Lower leg skin (tissue), 3 donors: ENCODE data around the gene SRSF1.

ENCODE experiments used
- POLR2A ChIP-seq, 2 donors: fragments of 450-650 bp; IDR thresholded peaks; one replicate each; pipeline ENCODE4 v1.6.1; 2016 to 2017; ENCODE audit warnings: antibody characterized with exemption in 2 of 2, mild to moderate bottlenecking in 1 of 2, moderate library complexity in 1 of 2
- TF ChIP-seq, protein P1 (sequence below), 3 donors: fragments of 450-650 bp; IDR thresholded peaks; one replicate each; pipeline ENCODE4 v1.5.1; 2016; ENCODE audit warnings: antibody characterized with exemption in 3 of 3, mild to moderate bottlenecking in 3 of 3, moderate library complexity in 2 of 3

DNA sequence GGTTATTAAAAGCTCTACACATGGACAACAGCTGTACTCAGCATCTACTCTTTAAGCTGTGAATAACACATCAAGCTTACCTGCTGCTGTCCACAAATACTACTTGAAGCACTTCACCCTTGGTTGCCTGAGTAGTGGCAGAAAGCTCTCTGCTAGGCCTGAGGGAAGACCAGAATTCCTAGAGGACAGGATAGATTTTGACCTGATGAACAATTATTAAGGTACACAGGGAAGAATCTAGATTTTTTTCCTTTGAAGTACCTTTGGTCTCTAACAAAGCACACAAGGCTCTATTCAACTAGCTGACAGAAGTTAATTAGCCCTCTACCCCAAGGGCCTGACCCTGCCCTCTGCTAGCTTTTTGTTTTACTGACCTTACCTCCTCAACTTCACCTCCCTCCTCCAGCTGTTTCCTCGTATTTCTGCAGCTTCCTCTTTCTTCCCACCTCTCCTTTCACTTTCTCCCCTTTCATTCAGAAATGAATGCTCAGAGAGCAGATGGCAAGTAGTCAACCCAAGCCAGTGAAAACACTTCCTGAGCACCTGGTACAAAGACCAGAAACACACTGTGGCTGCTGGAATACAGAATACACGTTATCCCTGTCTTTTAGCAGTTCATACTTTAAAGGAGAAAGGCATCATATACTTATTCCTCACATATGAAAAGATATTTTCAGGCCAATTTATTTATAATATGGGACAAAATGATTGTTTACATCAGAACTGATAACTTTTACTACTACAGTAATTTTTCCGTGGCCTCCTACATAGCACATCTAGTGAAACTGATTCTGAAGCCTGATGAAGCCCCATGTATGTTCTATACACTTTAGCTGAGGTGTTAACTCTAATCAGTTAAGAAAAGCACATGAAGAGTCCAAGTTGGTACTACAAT is 13.3 kb downstream of the SRSF1 start:
- no peak for TF ChIP-seq POLR2A (IDR thresholded peaks at IDR 0.05)
- TF ChIP-seq, protein P1, sequence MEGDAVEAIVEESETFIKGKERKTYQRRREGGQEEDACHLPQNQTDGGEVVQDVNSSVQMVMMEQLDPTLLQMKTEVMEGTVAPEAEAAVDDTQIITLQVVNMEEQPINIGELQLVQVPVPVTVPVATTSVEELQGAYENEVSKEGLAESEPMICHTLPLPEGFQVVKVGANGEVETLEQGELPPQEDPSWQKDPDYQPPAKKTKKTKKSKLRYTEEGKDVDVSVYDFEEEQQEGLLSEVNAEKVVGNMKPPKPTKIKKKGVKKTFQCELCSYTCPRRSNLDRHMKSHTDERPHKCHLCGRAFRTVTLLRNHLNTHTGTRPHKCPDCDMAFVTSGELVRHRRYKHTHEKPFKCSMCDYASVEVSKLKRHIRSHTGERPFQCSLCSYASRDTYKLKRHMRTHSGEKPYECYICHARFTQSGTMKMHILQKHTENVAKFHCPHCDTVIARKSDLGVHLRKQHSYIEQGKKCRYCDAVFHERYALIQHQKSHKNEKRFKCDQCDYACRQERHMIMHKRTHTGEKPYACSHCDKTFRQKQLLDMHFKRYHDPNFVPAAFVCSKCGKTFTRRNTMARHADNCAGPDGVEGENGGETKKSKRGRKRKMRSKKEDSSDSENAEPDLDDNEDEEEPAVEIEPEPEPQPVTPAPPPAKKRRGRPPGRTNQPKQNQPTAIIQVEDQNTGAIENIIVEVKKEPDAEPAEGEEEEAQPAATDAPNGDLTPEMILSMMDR (IDR thresholded peaks at IDR 0.05): no peak
